Ascending aorta (tissue), 2 donors: ENCODE data around the gene C14orf119. TPM values are rescaled to one million over a fixed set of nuclear protein-coding genes. Genes with fewer than 3 reads are reported as not detected.

Experiments
- DNase-seq, 2 donors: peaks; one replicate each; pipeline ENCODE4 v3.0.0-alpha.2; 2019; ENCODE audit warnings: low spot score in 2 of 2
- H3K27ac ChIP-seq, 2 donors: fragments of 200-600 bp; sonication (generic); one replicate each; pipeline ENCODE4 v1.5.1; 2016 to 2017; ENCODE audit warnings: mild to moderate bottlenecking in 1 of 2
- H3K27me3 ChIP-seq: fragments of 200-600 bp; sonication (generic); one replicate; pipeline ENCODE4 v1.5.1; 2017
- H3K36me3 ChIP-seq, 2 donors: fragments of 200-600 bp; sonication (generic); one replicate each; pipeline ENCODE4 v1.5.1; 2016
- H3K4me1 ChIP-seq, 2 donors: fragments of 200-600 bp; sonication (generic); one replicate each; pipeline ENCODE4 v1.5.1; 2016 to 2017; ENCODE audit warnings: mild to moderate bottlenecking in 1 of 2
- H3K4me3 ChIP-seq, 2 donors: fragments of 200-600 bp; sonication (generic); one replicate each; pipeline ENCODE4 v1.5.1; 2016 to 2017; ENCODE audit warnings: mild to moderate bottlenecking in 1 of 2
- H3K9me3 ChIP-seq, 2 donors: fragments of 200-600 bp; sonication (generic); one replicate each; pipeline ENCODE4 v1.5.1; 2016
- CTCF ChIP-seq, 3 experiments: fragments of 200-600 bp in 2 of 3; fragments of 450-650 bp in 1 of 3; sonication (generic) in 2 of 3; IDR thresholded peaks; one replicate each; pipeline ENCODE4 v1.5.1; 2016 to 2019; ENCODE audit warnings: antibody characterized with exemption in 3 of 3, mild to moderate bottlenecking in 1 of 3, moderate library complexity in 1 of 3
- intact Hi-C: fragments of 100-400 bp; cut with DNase I; formaldehyde crosslinking; loops from one replicate; pipeline ENCODE4 v1.15.1; 2023
- total RNA-seq: library from RNA; depleted of rRNA; stranded (reverse); fragments of >200 nt; gene quantifications from one replicate; pipeline ENCODE4 v1.1.0, GENCODE V29; 2016

The C14orf119 gene
- total RNA-seq, 1 donor from 2014 or later = 2.2 TPM

GRCh38 chr14:23077962-23078361 lies 17.3 kb upstream of the C14orf119 start:
- Histone ChIP-seq H3K4me1 (peaks cover 3 to 4% of the 10 kb centered on the region in 2 donors), H3K4me3 (no peak overlapping the region), H3K27ac (peak overlapping the region; percentile 51 to 58), H3K27me3 (no peaks in the 10 kb centered on the region), H3K9me3 (no peaks in the 10 kb centered on the region), H3K36me3 (peaks cover 92% of the 10 kb centered on the region in 2 donors)
- DNase-seq = no peak
- intact Hi-C loops = loop anchor here (1.0 kb wide), 1 partner anchor 31 kb away; no protein-coding TSS in a partner anchor
- no peak for TF ChIP-seq CTCF (IDR thresholded peaks at IDR 0.05)

GRCh38 chr14:23078692-23079116 lies 16.6 kb upstream of the C14orf119 start:
- Histone ChIP-seq H3K27ac (peak overlapping the region; percentile 51 to 58), H3K9me3 (no peaks in the 10 kb centered on the region), H3K4me1 (peaks cover 3 to 4% of the 10 kb centered on the region in 2 donors), H3K4me3 (no peak overlapping the region), H3K36me3 (peaks cover 92 to 93% of the 10 kb centered on the region in 2 donors), H3K27me3 (no peaks in the 10 kb centered on the region)
- DNase-seq = peak; percentile 41 to 88
- intact Hi-C loops = loop anchor here (1.0 kb wide), 1 partner anchor 31 kb away; no protein-coding TSS in a partner anchor
- no peak for TF ChIP-seq CTCF (IDR thresholded peaks at IDR 0.05)

GRCh38 chr14:23079716-23080115 lies 15.6 kb upstream of the C14orf119 start:
- intact Hi-C loops = no loop called here
- peaks cover 3 to 4% of the 10 kb centered on the region in 2 donors for H3K4me1 ChIP-seq
- H3K27me3 ChIP-seq = no peaks in the 10 kb centered on the region
- peak overlapping the region; percentile 36 to 51 for H3K27ac ChIP-seq
- H3K9me3 ChIP-seq = no peaks in the 10 kb centered on the region
- no peak for TF ChIP-seq CTCF (IDR thresholded peaks at IDR 0.05)
- peaks cover 92 to 94% of the 10 kb centered on the region in 2 donors for H3K36me3 ChIP-seq
- H3K4me3 ChIP-seq = no peak overlapping the region
- peak in 1 of 2 donors; percentile 39 for DNase-seq

DNA sequence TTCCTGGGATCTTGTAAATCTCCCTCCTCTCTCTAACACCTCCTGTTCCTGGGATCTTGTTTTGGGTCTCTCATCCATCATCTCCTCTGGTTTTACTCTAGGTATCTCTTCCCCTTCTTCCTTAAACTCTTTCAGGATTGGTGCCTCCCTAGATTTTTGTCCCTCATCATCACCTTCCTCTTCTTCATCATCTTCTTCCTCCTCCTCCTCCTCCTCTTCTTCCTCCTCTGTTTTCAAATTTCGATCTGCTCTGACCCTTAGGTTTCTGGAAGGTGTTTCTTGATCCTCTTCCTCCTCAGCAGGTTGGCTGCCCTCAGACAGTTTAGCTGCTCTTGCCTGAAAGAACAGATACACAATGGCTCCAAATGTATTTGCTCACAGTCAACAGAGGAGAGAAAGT lies 14.8 kb upstream of the C14orf119 start:
- DNase-seq = no peak
- peaks cover 3 to 4% of the 10 kb centered on the region in 2 donors for H3K4me1 ChIP-seq
- H3K27me3 ChIP-seq = no peaks in the 10 kb centered on the region
- no peak overlapping the region for H3K4me3 ChIP-seq
- H3K36me3 ChIP-seq = peaks cover 93 to 97% of the 10 kb centered on the region in 2 donors
- intact Hi-C loops = no loop called here
- no peak overlapping the region for H3K27ac ChIP-seq
- no peaks in the 10 kb centered on the region for H3K9me3 ChIP-seq
- TF ChIP-seq CTCF (IDR thresholded peaks at IDR 0.05) = no peak

GRCh38 chr14:23085458-23085857 lies 9.8 kb upstream of the C14orf119 start:
- Histone ChIP-seq H3K9me3 (no peaks in the 10 kb centered on the region), H3K4me1 (no peaks in the 10 kb centered on the region), H3K4me3 (no peak overlapping the region), H3K27me3 (no peaks in the 10 kb centered on the region), H3K36me3 (peaks cover 86 to 93% of the 10 kb centered on the region in 2 donors), H3K27ac (no peak overlapping the region)
- intact Hi-C loops = no loop called here
- TF ChIP-seq CTCF (IDR thresholded peaks at IDR 0.05) = no peak
- no peak for DNase-seq

DNA sequence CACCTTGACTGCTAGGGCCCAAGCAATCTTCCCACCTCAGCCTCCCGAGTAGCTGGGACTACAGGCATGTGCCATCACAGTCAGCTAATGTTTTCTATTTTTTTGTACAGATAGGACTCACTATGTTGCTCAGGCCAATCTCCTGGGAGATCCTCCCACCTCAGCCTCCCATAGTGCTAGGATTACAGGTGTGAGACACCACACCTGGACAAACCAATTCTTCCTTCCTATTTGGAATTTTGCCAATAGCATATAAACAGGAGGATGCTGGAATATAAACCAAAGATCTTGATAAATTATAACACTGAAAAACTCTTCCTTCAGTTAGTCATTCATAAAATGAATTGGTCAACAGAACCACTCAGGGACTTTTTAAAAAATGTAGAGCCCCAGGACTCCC lies 8.7 kb upstream of the C14orf119 start:
- Histone ChIP-seq H3K36me3 (peaks cover 83 to 85% of the 10 kb centered on the region in 2 donors), H3K27me3 (no peaks in the 10 kb centered on the region), H3K4me1 (no peaks in the 10 kb centered on the region), H3K4me3 (no peak overlapping the region), H3K9me3 (no peaks in the 10 kb centered on the region), H3K27ac (no peak overlapping the region)
- intact Hi-C loops = no loop called here
- no peak for TF ChIP-seq CTCF (IDR thresholded peaks at IDR 0.05)
- no peak for DNase-seq
